ENCODE measurements around the gene GABRD.

The GABRD gene

GRCh38 chr1:2018217-2019171 is 651 bp upstream of the GABRD start:
- no peak for DNase-seq

GRCh38 chr1:2019571-2020309 is 595 bp downstream of the GABRD start:
- DNase-seq, result no peak

DNA sequence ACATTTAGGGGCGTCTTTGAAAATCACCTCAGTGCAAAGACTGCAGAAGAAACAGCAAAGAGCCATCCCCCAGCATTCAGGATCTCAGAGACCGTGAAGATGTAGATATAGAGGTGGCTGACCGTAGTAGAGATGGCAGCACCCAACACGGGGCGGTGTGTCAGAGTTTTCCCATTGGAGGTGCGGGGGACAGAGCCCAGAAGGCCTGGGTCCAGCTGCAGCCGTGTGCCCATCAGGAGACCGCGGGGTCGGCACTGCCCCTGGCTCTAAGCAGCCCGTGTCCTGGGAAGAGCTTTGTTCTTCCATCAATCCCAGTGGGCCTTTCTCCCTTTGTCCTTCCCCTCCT is 1.1 kb downstream of the GABRD start:
- DNase-seq, result no peak

- DNase-seq, result no peak
These were observed 2.4 kb downstream of the GABRD start for GRCh38 chr1:2021550-2021949.

DNA sequence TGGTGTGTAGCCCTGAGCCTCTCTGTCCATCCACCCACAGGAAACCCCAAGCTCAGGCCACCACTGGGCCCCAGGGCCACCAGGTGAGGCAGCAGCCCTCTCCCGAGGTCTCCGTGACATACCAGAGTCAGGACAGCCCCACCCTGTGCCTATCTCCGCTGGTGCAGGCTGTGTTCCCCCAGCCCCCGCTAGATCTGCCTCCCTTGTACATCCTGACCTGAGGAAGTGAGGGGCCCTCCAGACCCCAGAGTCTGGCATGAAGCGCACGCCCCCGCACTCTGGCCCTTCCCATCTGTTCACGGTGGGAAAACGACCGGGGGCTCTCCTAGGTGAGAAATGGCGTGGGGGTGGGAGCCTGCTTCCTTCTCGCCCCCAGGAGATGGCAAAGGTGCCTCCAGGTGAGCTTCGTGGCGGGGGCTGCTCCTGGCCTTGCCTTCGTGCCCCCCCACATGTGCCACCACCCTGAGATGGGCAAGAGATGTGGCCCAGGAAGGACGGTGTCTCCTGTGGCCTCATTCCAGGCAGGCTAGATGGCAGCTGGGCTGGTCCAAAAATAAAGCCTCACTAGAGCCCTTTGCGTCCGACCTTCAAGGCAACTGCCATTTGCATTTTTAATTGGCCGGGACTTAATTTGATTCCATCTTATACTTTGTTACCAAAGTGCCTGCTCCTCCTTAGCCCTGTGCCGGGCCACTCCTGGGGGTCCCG is 3.1 kb downstream of the GABRD start:
- DNase-seq, result no peak

DNA sequence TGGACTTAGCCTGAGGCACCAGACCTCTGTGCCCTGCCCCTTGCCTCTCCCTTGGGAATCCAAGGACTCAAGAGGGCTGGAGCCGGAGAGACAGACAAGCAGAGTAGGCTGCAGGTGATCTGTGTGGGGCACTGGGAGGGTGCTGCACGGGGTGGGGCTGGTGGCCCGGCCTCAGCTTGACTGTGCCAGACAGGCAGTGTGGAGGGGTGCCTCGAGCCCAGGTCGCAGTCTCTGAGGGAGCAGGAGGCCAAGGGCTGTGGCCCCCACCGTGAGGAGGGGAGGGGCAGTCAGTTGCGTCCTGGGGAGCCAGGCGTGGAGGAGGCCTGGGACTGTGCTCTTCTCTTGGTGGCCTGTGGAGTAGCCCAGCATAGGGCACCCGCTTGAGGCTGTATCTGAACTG is 4.0 kb downstream of the GABRD start:
- DNase-seq, result no peak

DNA sequence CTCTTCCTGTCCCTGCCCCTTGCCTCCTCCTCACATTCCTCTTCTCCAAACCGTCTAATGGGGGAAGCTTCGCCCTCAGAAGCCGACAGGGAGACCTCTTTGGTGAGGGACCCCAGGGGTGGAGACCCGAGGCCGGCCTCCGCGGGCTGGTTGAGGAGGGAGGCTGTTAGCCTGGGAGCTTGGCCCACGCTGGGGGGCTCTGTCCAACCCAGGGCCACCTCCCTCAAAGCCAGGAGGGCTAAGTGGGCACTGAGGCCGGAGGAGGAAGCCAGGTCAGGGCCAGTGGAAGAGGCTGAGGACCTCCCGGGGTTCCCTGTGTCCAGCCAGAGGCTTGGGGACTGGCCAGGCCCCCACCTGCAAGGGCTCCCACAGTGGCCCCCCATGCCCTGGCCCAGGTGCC is 5.3 kb downstream of the GABRD start:
- no peak for DNase-seq

- no peak for DNase-seq
These were observed 5.7 kb downstream of the GABRD start for GRCh38 chr1:2024887-2025286.

DNA sequence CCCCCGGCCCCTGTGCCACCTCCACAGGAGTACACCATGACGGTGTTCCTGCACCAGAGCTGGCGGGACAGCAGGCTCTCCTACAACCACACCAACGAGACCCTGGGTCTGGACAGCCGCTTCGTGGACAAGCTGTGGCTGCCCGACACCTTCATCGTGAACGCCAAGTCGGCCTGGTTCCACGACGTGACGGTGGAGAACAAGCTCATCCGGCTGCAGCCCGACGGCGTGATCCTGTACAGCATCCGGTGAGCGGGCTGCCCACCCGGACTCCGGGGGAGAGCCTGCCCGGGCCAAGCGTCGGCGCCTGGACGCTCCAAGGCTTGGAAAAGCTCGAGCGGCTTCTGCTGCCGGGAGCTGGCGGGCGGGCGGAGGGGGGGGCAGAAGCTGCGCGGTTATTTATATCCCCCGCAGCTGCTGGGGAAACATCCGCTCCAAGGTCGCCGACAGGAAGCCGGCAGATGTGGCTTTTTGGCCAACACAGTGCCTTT is 6.4 kb downstream of the GABRD start:
- no peak for DNase-seq

- DNase-seq, result no peak
These were observed 8.9 kb downstream of the GABRD start for GRCh38 chr1:2027961-2028583.

DNA sequence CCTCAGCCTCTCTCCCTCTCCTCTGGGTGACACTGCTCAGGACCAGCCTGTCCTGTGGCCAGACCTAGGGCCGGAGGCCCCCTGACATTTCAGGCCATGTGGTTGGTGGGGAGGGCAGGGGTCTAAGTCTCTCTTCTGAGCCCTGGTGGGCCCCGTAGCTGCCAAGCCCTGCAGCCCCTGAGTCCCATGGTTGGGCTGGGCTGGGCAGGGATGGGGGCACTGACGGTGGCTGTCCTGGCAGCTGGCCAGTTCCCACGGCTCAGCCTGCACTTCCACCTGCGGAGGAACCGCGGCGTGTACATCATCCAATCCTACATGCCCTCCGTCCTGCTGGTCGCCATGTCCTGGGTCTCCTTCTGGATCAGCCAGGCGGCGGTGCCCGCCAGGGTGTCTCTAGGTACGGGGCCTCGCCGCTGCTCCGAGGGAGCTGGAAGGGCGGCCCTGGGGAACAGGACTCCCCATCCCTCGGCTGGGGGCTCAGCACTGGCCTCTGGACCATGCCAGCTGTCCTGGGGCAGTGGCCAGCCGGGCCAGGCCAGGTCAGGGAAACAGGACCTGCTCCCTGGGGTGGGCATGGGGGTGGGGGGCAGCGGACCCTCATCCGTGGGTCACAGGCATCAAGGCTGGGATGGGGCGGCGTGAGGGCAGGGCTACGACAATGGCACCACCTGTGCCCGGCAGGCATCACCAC is 9.9 kb downstream of the GABRD start:
- DNase-seq, result no peak

DNA sequence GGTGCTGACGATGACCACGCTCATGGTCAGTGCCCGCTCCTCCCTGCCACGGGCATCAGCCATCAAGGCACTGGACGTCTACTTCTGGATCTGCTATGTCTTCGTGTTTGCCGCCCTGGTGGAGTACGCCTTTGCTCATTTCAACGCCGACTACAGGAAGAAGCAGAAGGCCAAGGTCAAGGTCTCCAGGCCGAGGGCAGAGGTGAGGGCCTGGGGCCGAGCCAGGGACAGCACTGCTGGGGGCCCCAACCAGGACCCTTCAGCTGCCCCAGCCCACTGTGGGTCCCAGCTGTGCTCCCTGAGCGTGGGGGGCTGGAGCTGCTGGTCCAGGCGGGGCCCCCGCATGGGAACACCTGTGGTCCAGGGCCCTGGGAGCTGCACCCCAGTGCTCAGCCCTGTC is 10.4 kb downstream of the GABRD start:
- no peak for DNase-seq

GRCh38 chr1:2030076-2030871 is 11.1 kb downstream of the GABRD start:
- DNase-seq, result no peak

DNA sequence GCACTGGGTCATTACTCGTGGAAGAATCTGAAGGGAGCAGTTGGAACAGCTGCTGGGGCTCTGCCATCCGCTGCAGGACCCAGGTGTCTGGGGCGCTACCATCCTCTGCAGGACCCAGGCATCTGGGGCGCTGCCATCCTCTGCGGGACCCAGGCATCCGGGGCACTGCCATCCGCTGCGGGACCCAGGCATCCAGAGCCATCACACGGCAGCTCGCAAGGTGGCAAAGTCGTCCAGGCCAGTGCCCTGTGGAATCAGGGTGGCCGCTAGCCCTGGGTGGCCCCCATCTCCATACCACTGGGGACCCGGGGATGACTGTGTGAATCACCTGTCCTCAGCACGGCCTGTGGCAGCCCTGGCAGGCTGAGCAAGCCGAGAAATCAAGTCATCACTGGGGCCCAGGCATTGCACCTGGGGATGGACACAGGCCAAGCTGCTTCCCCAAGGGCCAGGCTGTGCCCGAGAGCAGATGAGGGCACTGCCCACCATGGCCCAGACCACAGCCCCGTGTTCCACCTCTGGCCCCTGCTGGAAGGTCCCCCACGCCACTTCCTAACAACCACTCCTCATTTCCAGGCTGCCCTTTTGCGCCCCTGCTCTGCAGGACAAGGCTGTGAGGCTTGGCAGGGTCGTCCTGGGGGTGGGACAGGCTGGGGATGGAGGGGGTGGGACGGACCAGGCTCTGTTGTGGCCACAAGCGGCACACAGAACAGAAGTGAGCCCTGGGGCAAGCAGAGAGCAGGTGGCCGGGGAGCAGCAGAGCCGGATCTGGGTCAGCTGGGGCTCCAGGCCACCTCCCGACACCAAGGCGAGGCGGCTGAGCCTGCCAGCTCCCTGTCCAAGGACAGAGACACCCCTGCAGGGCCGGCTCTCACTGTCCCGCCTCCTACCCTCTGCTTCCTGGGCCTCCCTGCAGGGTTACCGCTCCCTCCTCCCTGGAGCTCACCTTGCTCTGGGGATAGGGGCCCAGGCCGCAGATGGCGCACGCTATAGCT is 12.7 kb downstream of the GABRD start:
- DNase-seq, result no peak

GRCh38 chr1:2032737-2033136 is 13.6 kb downstream of the GABRD start:
- no peak for DNase-seq

DNA sequence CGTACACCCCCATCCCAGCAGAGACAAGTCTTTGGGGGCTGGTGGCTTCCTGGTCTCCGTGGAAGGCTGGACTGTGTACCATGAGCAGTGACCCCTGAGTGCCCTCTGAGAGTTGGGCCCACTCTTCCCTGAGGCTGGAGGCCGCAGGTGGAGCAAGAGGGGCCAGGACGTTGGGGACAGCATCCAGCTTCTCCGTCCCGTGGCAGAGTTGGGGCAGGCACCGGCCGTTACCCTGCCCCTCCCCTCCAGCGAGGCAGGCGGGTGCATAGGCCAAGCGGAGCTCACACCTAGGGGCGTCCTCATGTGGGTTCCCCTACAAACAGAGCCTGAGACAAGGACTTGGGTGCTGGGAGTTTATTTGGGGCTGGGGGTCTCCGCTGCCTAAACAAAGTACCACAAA is 14.0 kb downstream of the GABRD start:
- no peak for DNase-seq

DNA sequence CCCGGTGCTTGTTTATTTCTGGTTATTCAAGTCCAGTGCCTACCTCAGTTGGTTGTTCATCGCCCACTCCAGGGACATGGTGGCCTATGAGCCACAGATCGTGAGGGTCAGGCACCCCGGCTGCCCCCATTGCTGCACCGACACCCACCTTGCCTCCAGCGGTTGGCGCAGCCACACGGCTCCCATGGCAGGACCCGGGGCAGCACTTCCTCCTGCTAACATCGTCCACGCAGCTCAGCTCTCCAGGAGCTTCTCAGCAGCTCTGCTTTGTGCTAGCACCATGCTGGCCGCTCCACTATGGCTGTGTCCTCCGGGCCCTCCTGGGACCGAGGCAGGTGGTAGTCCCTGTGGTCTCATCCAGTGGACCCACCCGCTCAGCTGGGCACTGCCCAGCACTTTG is 17.1 kb downstream of the GABRD start:
- DNase-seq, result no peak

DNA sequence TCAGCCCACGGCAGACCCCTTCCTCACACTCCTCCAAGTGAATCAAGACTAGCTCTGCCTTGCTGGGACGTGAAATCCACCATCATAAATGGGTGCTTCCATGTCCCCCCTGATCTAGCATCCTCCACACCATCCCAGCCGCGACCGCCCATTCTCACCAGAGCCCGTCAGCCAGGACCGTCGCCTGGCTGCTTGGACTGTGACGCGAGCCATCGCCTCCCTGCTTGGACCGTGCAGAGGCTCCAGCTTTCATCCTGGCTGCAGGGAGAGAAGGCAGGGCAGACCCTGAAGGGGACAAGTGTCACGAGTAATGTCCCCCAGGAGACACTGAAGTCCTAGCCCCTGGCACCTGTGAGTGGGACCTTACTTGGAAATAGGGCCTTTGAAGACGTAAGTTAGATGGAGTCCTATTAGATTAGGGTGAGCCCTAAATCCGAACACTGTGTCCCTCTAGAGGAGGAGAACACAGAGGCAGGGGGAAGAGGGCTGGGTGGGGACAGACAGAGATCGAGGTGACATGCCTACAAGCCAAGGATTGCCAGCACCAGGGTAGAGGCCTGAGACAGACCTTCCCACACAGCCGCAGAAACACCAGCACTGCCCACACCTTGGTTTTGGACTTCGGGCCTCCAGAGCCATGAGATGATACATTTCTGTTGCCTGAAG is 18.3 kb downstream of the GABRD start:
- DNase-seq, result no peak

DNA sequence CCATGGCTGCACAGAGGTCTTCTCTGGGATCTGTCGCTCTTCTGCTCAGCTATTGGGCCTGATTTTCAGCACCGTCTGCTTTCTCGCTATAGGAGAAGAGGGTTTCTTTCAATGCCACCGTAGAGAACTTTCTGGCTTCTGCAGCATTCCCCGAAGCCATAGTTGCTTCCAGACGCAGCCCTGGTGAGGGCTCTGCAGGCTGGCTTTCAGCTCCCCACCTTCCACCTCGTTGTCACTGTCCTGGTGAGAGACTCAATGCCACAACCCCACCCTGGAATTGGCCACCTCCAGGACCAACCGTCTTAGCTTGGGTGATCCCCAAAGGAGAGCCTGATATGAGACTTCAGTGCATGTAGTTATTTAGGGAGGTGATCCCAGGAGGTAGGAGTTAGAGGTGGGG is 19.1 kb downstream of the GABRD start:
- no peak for DNase-seq

- no peak for DNase-seq
These were observed 20.1 kb downstream of the GABRD start for GRCh38 chr1:2039251-2039650.
